Measurements from ENCODE around the gene RTN4R. TPM values are rescaled to one million over a fixed set of nuclear protein-coding genes. Genes with fewer than 3 reads are reported as not detected.
A peak's percentile ranks its signal among the peaks of the same experiment; 100 is the strongest.
"Not testable (repeated sequence)": the region's sequence is repeated elsewhere in the genome, so short reads cannot be mapped to it uniquely, and the experiment has no call there.

Gene RTN4R
- total RNA-seq, 1 experiment from 2014 or later = 9.6 TPM

DNA sequence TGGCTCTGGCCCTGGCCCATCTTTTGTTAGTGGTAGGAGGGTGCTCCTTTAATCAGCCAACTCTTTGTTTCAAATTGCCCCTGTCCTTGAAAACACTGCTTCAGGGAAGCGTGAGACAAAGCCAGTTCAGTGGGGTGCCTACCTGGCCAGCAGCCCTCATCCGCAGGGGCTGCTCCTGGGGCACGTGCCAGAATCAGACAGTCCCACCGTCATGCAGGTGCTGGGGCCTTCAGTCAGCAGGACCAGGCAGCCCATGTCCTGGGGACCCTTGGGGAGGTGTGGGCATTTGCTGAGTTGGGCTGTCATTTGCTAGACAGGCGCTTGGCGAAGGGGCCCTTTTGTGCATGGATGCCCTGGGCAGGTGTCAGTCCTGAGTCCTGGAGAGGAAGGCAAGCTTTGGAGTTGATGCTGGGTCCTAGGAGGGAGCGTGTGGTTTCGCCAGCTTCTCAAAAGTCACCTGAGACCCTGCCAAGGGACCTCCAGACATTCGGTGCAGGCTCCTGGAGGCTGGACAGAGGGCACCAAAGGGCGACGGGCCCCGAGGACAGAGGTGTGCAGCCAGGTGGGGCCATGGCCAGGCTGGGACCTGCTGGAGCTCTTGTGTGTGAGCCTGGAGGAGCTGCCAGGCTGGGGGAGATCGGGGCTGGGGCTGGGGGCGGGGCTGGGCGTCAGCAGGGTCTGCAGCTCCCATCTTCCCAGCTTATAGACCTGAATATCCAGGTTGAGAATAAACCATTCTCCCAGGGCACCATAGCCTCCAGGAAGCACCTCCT, 15.0 kb upstream of the RTN4R start:
- DNase-seq (ENCODE audit: low spot score) = no peak
- TF ChIP-seq EZH2 (IDR thresholded peaks at IDR 0.05; ENCODE audit: borderline replicate concordance, low read depth, low read length, poor library complexity, severe bottlenecking) = no peak
- no peak for TF ChIP-seq CTCF (conservative IDR thresholded peaks at IDR 0.05; ENCODE audit: low read depth, low read length)
- H3K4me1 ChIP-seq (ENCODE audit: insufficient read depth, low read length, poor library complexity, severe bottlenecking) = no peaks in the 10 kb centered on the region
- H3K27ac ChIP-seq (ENCODE audit: low read depth, low read length, poor library complexity, severe bottlenecking) = no peak overlapping the region
- H3K36me3 ChIP-seq (ENCODE audit: insufficient read depth, low read length, poor library complexity, severe bottlenecking) = no peaks in the 10 kb centered on the region
- no peaks in the 10 kb centered on the region for H3K27me3 ChIP-seq (replicated peaks; ENCODE audit: insufficient read depth, low read depth, low read length, poor library complexity)
- BruUV-seq (replicated peaks) = no TSS peak
- intact Hi-C loops (cut with micrococcal nuclease; ENCODE audit: unreplicated experiment) = no loop called here
- no peak overlapping the region for H3K4me3 ChIP-seq (ENCODE audit: low read depth, low read length, poor library complexity, severe bottlenecking)
- ChIA-PET CTCF (interaction anchor here (0.6 to 2.0 kb wide), 2 partner anchors 19 to 126 kb away, joined by 4 to 7 read pairs; no protein-coding TSS in a partner anchor), POLR2A (ENCODE audit: low non-redundant PET) (no interaction called here)
- H3K9me3 ChIP-seq (ENCODE audit: low read depth, low read length, poor library complexity, severe bottlenecking) = no peaks in the 10 kb centered on the region

DNA sequence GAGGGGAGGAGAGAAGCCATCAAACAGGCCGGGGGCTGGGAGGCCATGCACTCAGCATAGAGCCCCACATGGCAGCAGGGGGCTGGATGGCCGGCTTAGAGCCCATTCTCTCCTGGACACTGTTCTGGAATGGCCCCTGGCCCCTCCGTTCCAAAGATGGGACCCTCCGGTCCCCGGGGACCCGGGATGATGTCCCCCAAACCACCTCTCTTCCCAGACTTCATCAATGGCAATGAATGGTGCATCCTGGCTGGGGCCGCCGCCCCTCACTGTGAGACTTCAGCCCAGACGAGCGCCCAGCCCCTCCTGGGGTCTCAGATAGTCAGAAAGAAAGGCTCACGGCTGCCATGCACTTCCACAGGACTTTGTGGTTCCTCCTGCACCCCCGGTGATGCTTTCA, 13.8 kb upstream of the RTN4R start:
- ChIA-PET CTCF (no interaction called here), POLR2A (ENCODE audit: low non-redundant PET) (no interaction called here)
- Histone ChIP-seq H3K4me3 (ENCODE audit: low read depth, low read length, poor library complexity, severe bottlenecking) (no peak overlapping the region), H3K4me1 (ENCODE audit: insufficient read depth, low read length, poor library complexity, severe bottlenecking) (no peaks in the 10 kb centered on the region), H3K9me3 (ENCODE audit: low read depth, low read length, poor library complexity, severe bottlenecking) (no peaks in the 10 kb centered on the region), H3K36me3 (ENCODE audit: insufficient read depth, low read length, poor library complexity, severe bottlenecking) (no peaks in the 10 kb centered on the region), H3K27ac (ENCODE audit: low read depth, low read length, poor library complexity, severe bottlenecking) (no peak overlapping the region), H3K27me3 (replicated peaks; ENCODE audit: insufficient read depth, low read depth, low read length, poor library complexity) (no peaks in the 10 kb centered on the region)
- DNase-seq (ENCODE audit: low spot score) = no peak
- no TSS peak for BruUV-seq (replicated peaks)
- TF ChIP-seq EZH2 (IDR thresholded peaks at IDR 0.05; ENCODE audit: borderline replicate concordance, low read depth, low read length, poor library complexity, severe bottlenecking) = no peak
- no peak for TF ChIP-seq CTCF (conservative IDR thresholded peaks at IDR 0.05; ENCODE audit: low read depth, low read length)
- intact Hi-C loops (cut with micrococcal nuclease; ENCODE audit: unreplicated experiment) = no loop called here

GRCh38 chr22:20281473-20281872, 13.4 kb upstream of the RTN4R start:
- H3K36me3 ChIP-seq (ENCODE audit: insufficient read depth, low read length, poor library complexity, severe bottlenecking); intact Hi-C loops (cut with micrococcal nuclease; ENCODE audit: unreplicated experiment); BruUV-seq (replicated peaks); H3K9me3 ChIP-seq (ENCODE audit: low read depth, low read length, poor library complexity, severe bottlenecking); H3K27ac ChIP-seq (ENCODE audit: low read depth, low read length, poor library complexity, severe bottlenecking); H3K4me1 ChIP-seq (ENCODE audit: insufficient read depth, low read length, poor library complexity, severe bottlenecking); H3K27me3 ChIP-seq (replicated peaks; ENCODE audit: insufficient read depth, low read depth, low read length, poor library complexity); POLR2A ChIA-PET (ENCODE audit: low non-redundant PET); CTCF ChIA-PET; H3K4me3 ChIP-seq (ENCODE audit: low read depth, low read length, poor library complexity, severe bottlenecking); DNase-seq (ENCODE audit: low spot score): not testable (repeated sequence)

DNA sequence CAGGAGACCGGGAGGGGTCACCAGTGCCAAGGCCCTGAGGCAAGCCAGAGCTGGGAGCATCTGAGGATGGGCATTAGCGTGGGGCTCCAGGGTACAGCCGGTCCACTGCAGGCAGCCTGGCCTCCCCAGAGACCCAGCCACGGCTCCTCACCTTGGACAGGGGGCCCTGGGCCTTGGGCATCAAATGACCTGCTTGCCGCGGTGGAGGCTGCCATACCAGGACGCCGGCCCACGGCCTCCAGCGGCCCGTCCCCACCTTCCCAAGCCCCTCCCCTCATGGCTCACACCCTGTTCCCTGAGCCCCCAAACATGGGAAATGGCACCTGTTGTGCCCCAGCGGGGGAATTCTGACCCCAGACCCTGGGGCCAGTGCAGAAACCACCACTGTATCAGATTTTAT, 12.7 kb upstream of the RTN4R start:
- Histone ChIP-seq H3K4me1 (ENCODE audit: insufficient read depth, low read length, poor library complexity, severe bottlenecking) (no peaks in the 10 kb centered on the region), H3K36me3 (ENCODE audit: insufficient read depth, low read length, poor library complexity, severe bottlenecking) (no peaks in the 10 kb centered on the region), H3K9me3 (ENCODE audit: low read depth, low read length, poor library complexity, severe bottlenecking) (no peaks in the 10 kb centered on the region), H3K27me3 (replicated peaks; ENCODE audit: insufficient read depth, low read depth, low read length, poor library complexity) (no peaks in the 10 kb centered on the region), H3K4me3 (ENCODE audit: low read depth, low read length, poor library complexity, severe bottlenecking) (no peak overlapping the region), H3K27ac (ENCODE audit: low read depth, low read length, poor library complexity, severe bottlenecking) (no peak overlapping the region)
- ChIA-PET CTCF (no interaction called here), POLR2A (ENCODE audit: low non-redundant PET) (no interaction called here)
- no peak for TF ChIP-seq EZH2 (IDR thresholded peaks at IDR 0.05; ENCODE audit: borderline replicate concordance, low read depth, low read length, poor library complexity, severe bottlenecking)
- no peak for TF ChIP-seq CTCF (conservative IDR thresholded peaks at IDR 0.05; ENCODE audit: low read depth, low read length)
- no peak for DNase-seq (ENCODE audit: low spot score)
- no TSS peak for BruUV-seq (replicated peaks)
- intact Hi-C loops (cut with micrococcal nuclease; ENCODE audit: unreplicated experiment) = no loop called here

- H3K27ac ChIP-seq (ENCODE audit: low read depth, low read length, poor library complexity, severe bottlenecking); H3K4me1 ChIP-seq (ENCODE audit: insufficient read depth, low read length, poor library complexity, severe bottlenecking); CTCF ChIA-PET; H3K27me3 ChIP-seq (replicated peaks; ENCODE audit: insufficient read depth, low read depth, low read length, poor library complexity); intact Hi-C loops (cut with micrococcal nuclease; ENCODE audit: unreplicated experiment); H3K9me3 ChIP-seq (ENCODE audit: low read depth, low read length, poor library complexity, severe bottlenecking); H3K36me3 ChIP-seq (ENCODE audit: insufficient read depth, low read length, poor library complexity, severe bottlenecking); BruUV-seq (replicated peaks); POLR2A ChIA-PET (ENCODE audit: low non-redundant PET); H3K4me3 ChIP-seq (ENCODE audit: low read depth, low read length, poor library complexity, severe bottlenecking): not testable (repeated sequence)
- peak; percentile 43 for DNase-seq (ENCODE audit: low spot score)
These were observed 12.0 kb upstream of the RTN4R start for GRCh38 chr22:20280163-20280562.

Measured in A673 (cell line).